ENCODE data around the gene GSDMA. TPM values are rescaled to one million over a fixed set of nuclear protein-coding genes. Genes with fewer than 3 reads are reported as not detected.
"Not testable (repeated sequence)": the region's sequence is repeated elsewhere in the genome, so short reads cannot be mapped to it uniquely, and the experiment has no call there.

GSDMA gene
- total RNA-seq, 1 donor from 2014 or later: not detected

GRCh38 chr17:39943702-39944392, 19.0 kb upstream of the GSDMA start:
- peaks cover 5% of the 10 kb centered on the region for H3K27me3 Mint-ChIP-seq
- no peak overlapping the region for H3K27ac Mint-ChIP-seq
- H3K9me3 Mint-ChIP-seq (ENCODE audit: low read depth): no peaks in the 10 kb centered on the region
- peaks cover 5% of the 10 kb centered on the region for H3K4me1 Mint-ChIP-seq (ENCODE audit: low read depth)
- no peak overlapping the region for H3K4me3 Mint-ChIP-seq (ENCODE audit: low read depth)
- DNase-seq (ENCODE audit: low spot score, unreplicated experiment): no peak
- no peaks in the 10 kb centered on the region for H3K36me3 Mint-ChIP-seq (ENCODE audit: insufficient read depth)
- TF ChIP-seq, protein P1, sequence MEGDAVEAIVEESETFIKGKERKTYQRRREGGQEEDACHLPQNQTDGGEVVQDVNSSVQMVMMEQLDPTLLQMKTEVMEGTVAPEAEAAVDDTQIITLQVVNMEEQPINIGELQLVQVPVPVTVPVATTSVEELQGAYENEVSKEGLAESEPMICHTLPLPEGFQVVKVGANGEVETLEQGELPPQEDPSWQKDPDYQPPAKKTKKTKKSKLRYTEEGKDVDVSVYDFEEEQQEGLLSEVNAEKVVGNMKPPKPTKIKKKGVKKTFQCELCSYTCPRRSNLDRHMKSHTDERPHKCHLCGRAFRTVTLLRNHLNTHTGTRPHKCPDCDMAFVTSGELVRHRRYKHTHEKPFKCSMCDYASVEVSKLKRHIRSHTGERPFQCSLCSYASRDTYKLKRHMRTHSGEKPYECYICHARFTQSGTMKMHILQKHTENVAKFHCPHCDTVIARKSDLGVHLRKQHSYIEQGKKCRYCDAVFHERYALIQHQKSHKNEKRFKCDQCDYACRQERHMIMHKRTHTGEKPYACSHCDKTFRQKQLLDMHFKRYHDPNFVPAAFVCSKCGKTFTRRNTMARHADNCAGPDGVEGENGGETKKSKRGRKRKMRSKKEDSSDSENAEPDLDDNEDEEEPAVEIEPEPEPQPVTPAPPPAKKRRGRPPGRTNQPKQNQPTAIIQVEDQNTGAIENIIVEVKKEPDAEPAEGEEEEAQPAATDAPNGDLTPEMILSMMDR (IDR thresholded peaks at IDR 0.05; ENCODE audit: unreplicated experiment): no peak

GRCh38 chr17:39944393-39944711, 18.5 kb upstream of the GSDMA start:
- H3K36me3 Mint-ChIP-seq (ENCODE audit: insufficient read depth): no peaks in the 10 kb centered on the region
- no peak overlapping the region for H3K27ac Mint-ChIP-seq
- TF ChIP-seq, protein P1 (IDR thresholded peaks at IDR 0.05; ENCODE audit: unreplicated experiment): no peak
- no peaks in the 10 kb centered on the region for H3K9me3 Mint-ChIP-seq (ENCODE audit: low read depth)
- peaks cover 5% of the 10 kb centered on the region for H3K4me1 Mint-ChIP-seq (ENCODE audit: low read depth)
- no peak overlapping the region for H3K4me3 Mint-ChIP-seq (ENCODE audit: low read depth)
- no peak for DNase-seq (ENCODE audit: low spot score, unreplicated experiment)
- H3K27me3 Mint-ChIP-seq: peaks cover 5% of the 10 kb centered on the region

DNA sequence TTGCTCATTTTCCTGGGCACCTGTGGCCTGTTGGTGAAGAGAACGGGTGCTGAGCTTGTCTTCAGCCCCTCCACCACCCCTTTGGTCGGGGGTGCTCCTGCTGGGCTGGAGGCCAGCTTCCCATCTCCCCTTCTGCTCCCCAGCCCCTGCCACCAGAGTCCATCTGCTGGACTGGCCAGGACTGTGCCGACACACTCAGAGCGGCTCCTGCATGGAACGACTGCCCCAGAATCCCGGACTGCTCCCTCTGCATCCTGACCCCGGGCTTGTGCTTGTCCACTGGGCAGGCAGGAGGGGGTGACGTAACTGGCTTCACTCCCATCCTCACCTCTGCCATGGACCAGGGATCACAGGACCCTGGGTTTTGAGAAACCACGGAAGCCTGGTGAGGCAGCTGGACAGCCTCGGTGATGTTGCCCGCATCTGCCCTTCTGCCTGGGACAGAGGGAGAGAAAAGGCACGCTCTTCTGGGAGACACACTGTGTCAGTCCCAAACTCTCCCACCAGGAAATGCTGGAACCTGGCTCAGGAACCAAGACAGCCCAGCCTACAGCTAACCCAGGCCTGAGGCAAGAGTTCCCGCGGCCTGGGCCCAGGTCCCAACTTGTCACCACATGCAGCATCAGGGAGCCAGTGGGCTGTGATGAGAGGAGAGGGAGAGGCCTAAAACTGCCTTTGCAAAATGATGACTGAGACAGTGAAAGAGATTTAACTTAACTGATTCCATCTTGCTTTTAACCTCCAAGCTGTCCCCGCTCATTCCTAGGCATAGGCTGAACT, 16.1 kb upstream of the GSDMA start:
- H3K9me3 Mint-ChIP-seq (ENCODE audit: low read depth): no peaks in the 10 kb centered on the region
- no peak for DNase-seq (ENCODE audit: low spot score, unreplicated experiment)
- H3K27ac Mint-ChIP-seq: no peak overlapping the region
- H3K4me1 Mint-ChIP-seq (ENCODE audit: low read depth): peaks cover 3% of the 10 kb centered on the region
- peaks cover 19% of the 10 kb centered on the region for H3K27me3 Mint-ChIP-seq
- no peak overlapping the region for H3K4me3 Mint-ChIP-seq (ENCODE audit: low read depth)
- TF ChIP-seq, protein P1 (IDR thresholded peaks at IDR 0.05; ENCODE audit: unreplicated experiment): no peak
- H3K36me3 Mint-ChIP-seq (ENCODE audit: insufficient read depth): no peaks in the 10 kb centered on the region

GRCh38 chr17:39948489-39948828, 14.3 kb upstream of the GSDMA start:
- DNase-seq (ENCODE audit: low spot score, unreplicated experiment); H3K36me3 Mint-ChIP-seq (ENCODE audit: insufficient read depth); H3K9me3 Mint-ChIP-seq (ENCODE audit: low read depth); H3K4me3 Mint-ChIP-seq (ENCODE audit: low read depth); H3K27ac Mint-ChIP-seq; H3K4me1 Mint-ChIP-seq (ENCODE audit: low read depth): not testable (repeated sequence)
- H3K27me3 Mint-ChIP-seq: peaks cover 20% of the 10 kb centered on the region

GRCh38 chr17:39949028-39949427, 13.8 kb upstream of the GSDMA start:
- no peaks in the 10 kb centered on the region for H3K9me3 Mint-ChIP-seq (ENCODE audit: low read depth)
- no peaks in the 10 kb centered on the region for H3K36me3 Mint-ChIP-seq (ENCODE audit: insufficient read depth)
- no peak overlapping the region for H3K4me3 Mint-ChIP-seq (ENCODE audit: low read depth)
- TF ChIP-seq, protein P1 (IDR thresholded peaks at IDR 0.05; ENCODE audit: unreplicated experiment): no peak
- H3K27me3 Mint-ChIP-seq: peaks cover 20% of the 10 kb centered on the region
- DNase-seq (ENCODE audit: low spot score, unreplicated experiment): no peak
- H3K4me1 Mint-ChIP-seq (ENCODE audit: low read depth): peaks cover 8% of the 10 kb centered on the region
- peak overlapping the region; percentile 45 for H3K27ac Mint-ChIP-seq
